Measurements from ENCODE around the gene NLRP2B. TPM values are rescaled to one million over a fixed set of nuclear protein-coding genes. Genes with fewer than 3 reads are reported as not detected.

The NLRP2B gene
- total RNA-seq, 1 donor from 2014 or later: not detected

Other genes starting within 250 kb of the NLRP2B start
- 5.1 TPM for gene ZXDB, start 88.2 kb downstream of the NLRP2B start, total RNA-seq
- 3.9 TPM for gene ZXDA, start 230.2 kb upstream of the NLRP2B start, total RNA-seq